ENCODE data around the gene TRIL.

The TRIL gene

GRCh38 chr7:28954946-28955345 lies 3.2 kb downstream of the TRIL start:
- Histone ChIP-seq H3K36me3 (ENCODE audit: insufficient read depth) (no peaks in the 10 kb centered on the region), H3K27me3 (ENCODE audit: insufficient read depth, low read depth) (no peaks in the 10 kb centered on the region), H3K9ac (no peak overlapping the region), H3K79me2 (ENCODE audit: insufficient read depth, low read depth) (no peaks in the 10 kb centered on the region), H3K4me1 (ENCODE audit: low read depth, poor library complexity, severe bottlenecking) (no peaks in the 10 kb centered on the region), H3K27ac (no peak overlapping the region), H4K20me1 (ENCODE audit: insufficient read depth) (no peaks in the 10 kb centered on the region), H2AFZ (ENCODE audit: low read depth) (no peak overlapping the region), H3K4me3 (IDR thresholded peaks at IDR 0.05; ENCODE audit: insufficient read depth, low read depth, low read length) (no peak overlapping the region), H3K4me2 (no peak overlapping the region)
- TF ChIP-seq, protein P1, sequence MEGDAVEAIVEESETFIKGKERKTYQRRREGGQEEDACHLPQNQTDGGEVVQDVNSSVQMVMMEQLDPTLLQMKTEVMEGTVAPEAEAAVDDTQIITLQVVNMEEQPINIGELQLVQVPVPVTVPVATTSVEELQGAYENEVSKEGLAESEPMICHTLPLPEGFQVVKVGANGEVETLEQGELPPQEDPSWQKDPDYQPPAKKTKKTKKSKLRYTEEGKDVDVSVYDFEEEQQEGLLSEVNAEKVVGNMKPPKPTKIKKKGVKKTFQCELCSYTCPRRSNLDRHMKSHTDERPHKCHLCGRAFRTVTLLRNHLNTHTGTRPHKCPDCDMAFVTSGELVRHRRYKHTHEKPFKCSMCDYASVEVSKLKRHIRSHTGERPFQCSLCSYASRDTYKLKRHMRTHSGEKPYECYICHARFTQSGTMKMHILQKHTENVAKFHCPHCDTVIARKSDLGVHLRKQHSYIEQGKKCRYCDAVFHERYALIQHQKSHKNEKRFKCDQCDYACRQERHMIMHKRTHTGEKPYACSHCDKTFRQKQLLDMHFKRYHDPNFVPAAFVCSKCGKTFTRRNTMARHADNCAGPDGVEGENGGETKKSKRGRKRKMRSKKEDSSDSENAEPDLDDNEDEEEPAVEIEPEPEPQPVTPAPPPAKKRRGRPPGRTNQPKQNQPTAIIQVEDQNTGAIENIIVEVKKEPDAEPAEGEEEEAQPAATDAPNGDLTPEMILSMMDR (conservative IDR thresholded peaks at IDR 0.05; ENCODE audit: low read depth, low read length): no peak

- no peaks in the 10 kb centered on the region for H3K79me2 ChIP-seq (ENCODE audit: insufficient read depth, low read depth)
- H3K9ac ChIP-seq: no peak overlapping the region
- H3K27ac ChIP-seq: no peak overlapping the region
- no peaks in the 10 kb centered on the region for H3K4me1 ChIP-seq (ENCODE audit: low read depth, poor library complexity, severe bottlenecking)
- no peaks in the 10 kb centered on the region for H3K27me3 ChIP-seq (ENCODE audit: insufficient read depth, low read depth)
- no peak overlapping the region for H2AFZ ChIP-seq (ENCODE audit: low read depth)
- TF ChIP-seq, protein P1 (conservative IDR thresholded peaks at IDR 0.05; ENCODE audit: low read depth, low read length): no peak
- no peaks in the 10 kb centered on the region for H3K36me3 ChIP-seq (ENCODE audit: insufficient read depth)
- no peak overlapping the region for H3K4me2 ChIP-seq
- H4K20me1 ChIP-seq (ENCODE audit: insufficient read depth): no peaks in the 10 kb centered on the region
- no peak overlapping the region for H3K4me3 ChIP-seq (IDR thresholded peaks at IDR 0.05; ENCODE audit: insufficient read depth, low read depth, low read length)
These were observed 3.7 kb downstream of the TRIL start for GRCh38 chr7:28954471-28954870.

- no peak overlapping the region for H2AFZ ChIP-seq (ENCODE audit: low read depth)
- no peaks in the 10 kb centered on the region for H3K36me3 ChIP-seq (ENCODE audit: insufficient read depth)
- no peak overlapping the region for H3K4me3 ChIP-seq (IDR thresholded peaks at IDR 0.05; ENCODE audit: insufficient read depth, low read depth, low read length)
- H3K9ac ChIP-seq: no peak overlapping the region
- H3K4me2 ChIP-seq: no peak overlapping the region
- H3K4me1 ChIP-seq (ENCODE audit: low read depth, poor library complexity, severe bottlenecking): no peaks in the 10 kb centered on the region
- no peak overlapping the region for H3K27ac ChIP-seq
- H3K79me2 ChIP-seq (ENCODE audit: insufficient read depth, low read depth): no peaks in the 10 kb centered on the region
- H4K20me1 ChIP-seq (ENCODE audit: insufficient read depth): no peaks in the 10 kb centered on the region
- TF ChIP-seq, protein P1 (conservative IDR thresholded peaks at IDR 0.05; ENCODE audit: low read depth, low read length): no peak
- H3K27me3 ChIP-seq (ENCODE audit: insufficient read depth, low read depth): no peaks in the 10 kb centered on the region
These were observed 4.5 kb downstream of the TRIL start for GRCh38 chr7:28953633-28954032.

GRCh38 chr7:28942168-28942567 lies 16.0 kb downstream of the TRIL start:
- Histone ChIP-seq H3K27me3 (ENCODE audit: insufficient read depth, low read depth) (no peaks in the 10 kb centered on the region), H3K9ac (no peak overlapping the region), H2AFZ (ENCODE audit: low read depth) (no peak overlapping the region), H3K36me3 (ENCODE audit: insufficient read depth) (no peaks in the 10 kb centered on the region), H3K27ac (no peak overlapping the region), H4K20me1 (ENCODE audit: insufficient read depth) (no peaks in the 10 kb centered on the region), H3K4me3 (IDR thresholded peaks at IDR 0.05; ENCODE audit: insufficient read depth, low read depth, low read length) (no peak overlapping the region), H3K79me2 (ENCODE audit: insufficient read depth, low read depth) (no peaks in the 10 kb centered on the region), H3K4me1 (ENCODE audit: low read depth, poor library complexity, severe bottlenecking) (no peaks in the 10 kb centered on the region), H3K4me2 (no peak overlapping the region)
- TF ChIP-seq, protein P1 (conservative IDR thresholded peaks at IDR 0.05; ENCODE audit: low read depth, low read length): no peak

Data from KMS-11 (cell line).